CD4-positive, alpha-beta T cell treated with Interleukin-15 for 1 hour (primary cell): ENCODE results near the gene SIRPA.

Experiments used
- DNase-seq: peaks from one replicate; pipeline ENCODE4 v3.0.0-alpha.2; 2020

Gene SIRPA

DNA sequence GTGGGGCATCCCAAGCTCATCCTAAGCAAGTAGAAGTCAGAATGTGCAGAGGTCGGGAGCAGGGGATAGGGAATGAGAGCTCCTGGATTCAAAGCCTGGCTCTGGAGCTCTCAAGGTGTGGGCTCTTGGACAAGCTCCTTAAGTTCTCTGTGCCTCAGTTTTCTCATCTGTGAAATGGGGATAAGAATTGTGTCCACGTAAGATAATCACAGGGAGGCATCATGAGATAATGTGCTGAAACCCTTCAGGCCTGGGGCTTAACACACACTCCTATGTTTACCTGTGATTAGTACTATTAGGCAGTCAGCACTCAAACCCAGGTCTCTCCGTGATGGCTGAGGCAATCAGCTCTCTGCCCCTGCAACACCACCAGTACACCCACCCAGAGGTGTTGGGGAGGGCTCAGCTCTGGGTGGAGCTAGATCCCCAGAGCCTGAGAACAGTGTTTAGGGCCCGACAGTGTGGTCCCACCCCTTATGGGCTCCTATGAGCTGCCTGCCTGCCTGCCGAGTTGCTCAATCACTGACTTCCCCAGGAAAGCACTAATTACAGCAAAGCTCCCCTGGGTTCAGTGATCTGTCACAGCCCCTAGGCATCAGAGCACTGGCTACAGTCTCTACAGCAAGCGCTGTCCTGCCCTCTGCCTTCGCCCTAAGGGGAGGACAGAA, 6.3 kb upstream of the SIRPA start:
- peak; percentile 71 for DNase-seq

DNA sequence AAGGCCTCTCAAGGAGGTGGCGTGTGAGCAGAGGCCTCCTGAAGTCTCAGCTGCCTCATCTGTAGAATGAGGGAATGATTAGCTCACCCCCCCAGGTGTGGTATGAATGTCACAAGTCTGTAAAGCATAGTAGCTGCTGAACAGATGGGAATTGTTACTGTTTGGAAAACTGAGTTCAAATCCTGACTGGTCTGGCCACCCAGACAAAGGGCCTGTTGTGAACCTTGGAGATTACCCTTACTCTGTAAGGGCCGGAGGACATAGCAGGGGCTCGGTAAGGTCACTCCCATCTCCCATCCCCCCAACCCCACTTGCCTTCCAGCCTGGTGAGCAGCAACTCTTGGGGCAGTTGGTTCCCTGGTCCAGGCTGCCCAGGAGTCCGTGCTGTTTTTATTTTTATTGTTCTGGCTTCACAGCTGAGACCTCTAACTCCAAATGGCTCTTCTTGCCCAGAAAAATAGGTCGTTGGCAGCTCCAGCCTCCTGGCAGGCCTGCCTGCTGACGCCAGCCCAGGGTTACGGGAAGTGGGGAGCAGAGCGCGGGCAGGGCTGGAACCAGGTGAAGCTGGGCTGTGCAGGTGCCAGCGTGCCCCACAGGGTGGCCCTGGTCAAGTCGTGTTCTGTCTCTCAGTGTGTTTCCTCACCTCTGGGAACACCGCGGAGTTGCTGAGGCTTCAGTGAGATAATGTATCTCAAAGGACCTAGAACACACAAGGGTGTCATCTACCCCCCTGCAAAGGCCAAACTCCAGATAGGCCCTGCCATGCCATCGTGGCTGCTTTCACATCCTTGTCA, 4.5 kb upstream of the SIRPA start:
- DNase-seq, result peak; percentile 4

DNA sequence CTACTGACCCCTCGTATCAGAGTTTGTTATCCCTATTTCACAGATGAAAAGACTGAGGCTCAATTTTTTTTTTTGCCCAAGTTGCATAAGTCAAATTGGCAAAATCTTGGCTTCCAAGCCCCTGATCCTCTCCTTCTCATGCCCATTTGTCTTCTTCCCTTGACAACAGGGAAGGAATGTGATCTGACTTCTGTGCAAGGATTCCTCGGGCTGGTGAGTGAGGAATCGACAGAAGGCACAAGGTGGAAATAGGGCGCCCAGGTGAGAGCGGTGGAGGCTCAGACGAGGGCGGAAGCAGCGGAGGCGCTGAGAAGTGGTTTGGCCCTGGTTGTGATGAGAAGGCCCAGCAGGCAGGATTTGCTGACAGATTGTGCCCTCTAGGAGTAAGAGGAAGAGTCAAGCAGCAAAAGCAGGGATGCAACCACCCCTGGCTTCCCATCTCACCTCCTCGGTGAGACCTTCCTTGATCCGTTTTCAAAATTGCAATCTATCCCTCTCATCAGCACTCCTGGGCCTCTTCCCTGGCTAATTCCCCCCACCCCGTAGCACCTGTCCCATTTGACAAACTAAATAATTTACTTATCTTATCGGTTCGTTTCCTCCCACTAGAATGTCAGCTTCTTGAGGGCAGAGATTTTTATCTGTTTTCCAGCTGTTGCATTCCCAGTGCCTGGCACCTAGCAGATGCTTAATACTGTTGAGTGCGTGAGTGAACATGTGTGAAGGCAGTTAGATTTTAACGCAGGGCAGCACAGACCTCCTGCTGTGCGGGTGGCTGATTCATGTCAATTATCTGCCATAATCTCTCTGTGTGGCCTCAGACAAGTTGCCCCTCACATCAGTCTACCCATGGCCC, 3.7 kb upstream of the SIRPA start:
- no peak for DNase-seq

DNA sequence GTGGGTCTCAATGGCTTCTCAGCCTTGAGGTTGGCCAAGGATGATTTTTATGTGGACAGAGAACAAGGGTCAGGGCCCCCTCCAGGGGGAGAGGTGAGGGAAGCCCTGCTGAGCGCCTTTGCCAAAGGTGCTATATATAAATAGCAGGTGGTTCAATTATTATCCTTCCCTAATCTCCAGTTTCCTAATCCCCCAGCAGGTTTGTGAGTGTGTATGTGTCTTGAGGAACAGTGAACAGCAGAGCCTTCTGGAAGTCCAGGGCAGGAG, 3.2 kb upstream of the SIRPA start:
- no peak for DNase-seq

DNA sequence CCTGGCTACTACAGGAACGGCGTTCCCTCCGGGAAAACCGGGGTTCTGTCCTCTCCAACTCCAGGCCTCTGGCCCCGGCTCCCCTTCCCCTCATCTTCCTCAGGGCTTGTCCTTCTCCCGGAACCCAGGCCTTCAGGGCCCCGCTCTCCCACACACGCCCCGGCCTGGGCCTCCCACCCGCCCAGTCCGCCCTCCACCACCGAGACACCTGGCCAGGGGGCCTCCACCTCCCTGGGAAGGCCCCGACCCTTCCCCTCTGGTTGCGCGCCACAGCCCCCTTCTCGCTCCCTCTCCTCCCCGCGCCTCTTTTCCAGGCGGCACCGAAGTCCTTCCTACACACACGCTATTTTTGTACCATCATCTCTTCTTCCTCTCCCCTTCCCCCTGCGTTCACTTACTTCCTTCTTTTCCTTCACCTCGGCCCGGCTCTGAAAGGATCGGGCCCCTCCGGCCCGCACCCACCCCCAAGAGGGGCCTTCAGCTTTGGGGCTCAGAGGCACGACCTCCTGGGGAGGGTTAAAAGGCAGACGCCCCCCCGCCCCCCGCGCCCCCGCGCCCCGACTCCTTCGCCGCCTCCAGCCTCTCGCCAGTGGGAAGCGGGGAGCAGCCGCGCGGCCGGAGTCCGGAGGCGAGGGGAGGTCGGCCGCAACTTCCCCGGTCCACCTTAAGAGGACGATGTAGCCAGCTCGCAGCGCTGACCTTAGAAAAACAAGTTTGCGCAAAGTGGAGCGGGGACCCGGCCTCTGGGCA, 1.3 kb upstream of the SIRPA start:
- DNase-seq, result peak; percentile 52

DNA sequence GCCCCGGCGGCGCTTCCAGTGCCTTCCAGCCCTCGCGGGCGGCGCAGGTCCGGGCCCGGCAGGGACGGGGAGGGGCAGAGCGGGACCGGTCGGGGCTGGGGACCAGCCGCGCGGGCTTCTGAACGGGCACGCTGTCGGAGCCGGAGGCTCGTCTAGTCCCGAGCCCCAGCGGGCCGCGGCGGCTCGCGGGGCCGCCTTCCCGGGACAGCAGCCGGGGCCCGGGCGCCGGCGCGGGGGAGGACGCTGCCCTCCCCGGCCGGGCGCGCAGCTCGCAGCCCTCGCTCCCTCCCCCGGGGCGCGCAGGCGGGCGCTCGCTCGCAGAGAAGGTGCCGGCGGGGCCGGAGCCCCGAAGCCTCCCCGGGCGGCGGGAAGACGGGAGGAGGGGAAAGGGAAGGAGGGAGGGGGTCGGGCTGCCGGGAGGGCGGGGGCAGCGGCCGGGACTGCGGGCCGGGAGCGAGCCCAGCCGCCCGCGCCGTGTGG, 696 bp upstream of the SIRPA start:
- DNase-seq, result no peak

DNA sequence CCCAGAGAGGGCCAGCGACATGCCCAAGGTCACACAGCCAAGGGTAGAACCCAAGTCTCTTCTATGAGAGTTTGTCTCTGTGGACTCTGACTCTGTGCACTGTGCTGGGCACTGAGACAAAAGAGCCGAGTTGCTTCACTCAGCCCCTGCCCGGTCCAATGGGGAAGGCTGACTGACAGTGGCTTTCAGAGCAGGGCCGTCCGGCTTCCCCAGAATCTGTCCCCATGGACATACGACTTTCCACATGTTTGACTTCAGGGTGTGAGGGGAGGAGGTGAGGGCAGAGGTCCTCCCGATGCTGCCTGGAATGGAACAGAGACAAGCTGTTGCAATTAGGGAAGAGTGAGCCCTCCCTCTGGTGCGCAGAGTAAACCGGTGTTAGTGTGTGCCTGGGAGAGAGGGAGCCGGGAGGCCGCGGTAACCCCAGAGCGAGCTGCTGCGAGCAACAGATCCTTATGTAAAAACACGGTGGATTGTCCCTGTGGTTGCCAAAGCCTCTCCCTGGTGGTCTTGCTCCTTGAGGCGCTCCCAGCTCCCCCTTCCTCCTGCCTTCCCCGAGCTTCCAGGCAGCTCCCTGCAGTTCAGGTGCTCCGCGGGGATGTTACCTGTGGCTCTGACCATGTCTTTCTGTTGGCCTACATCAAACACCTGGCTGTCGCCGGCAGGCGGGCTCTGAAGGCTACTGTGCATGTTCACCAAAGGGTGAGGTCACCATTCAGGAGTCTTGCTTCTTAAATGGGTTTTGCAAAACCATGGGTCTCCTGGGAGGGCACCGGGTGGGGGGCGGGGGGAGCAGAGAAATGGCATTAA, 672 bp downstream of the SIRPA start:
- no peak for DNase-seq

DNA sequence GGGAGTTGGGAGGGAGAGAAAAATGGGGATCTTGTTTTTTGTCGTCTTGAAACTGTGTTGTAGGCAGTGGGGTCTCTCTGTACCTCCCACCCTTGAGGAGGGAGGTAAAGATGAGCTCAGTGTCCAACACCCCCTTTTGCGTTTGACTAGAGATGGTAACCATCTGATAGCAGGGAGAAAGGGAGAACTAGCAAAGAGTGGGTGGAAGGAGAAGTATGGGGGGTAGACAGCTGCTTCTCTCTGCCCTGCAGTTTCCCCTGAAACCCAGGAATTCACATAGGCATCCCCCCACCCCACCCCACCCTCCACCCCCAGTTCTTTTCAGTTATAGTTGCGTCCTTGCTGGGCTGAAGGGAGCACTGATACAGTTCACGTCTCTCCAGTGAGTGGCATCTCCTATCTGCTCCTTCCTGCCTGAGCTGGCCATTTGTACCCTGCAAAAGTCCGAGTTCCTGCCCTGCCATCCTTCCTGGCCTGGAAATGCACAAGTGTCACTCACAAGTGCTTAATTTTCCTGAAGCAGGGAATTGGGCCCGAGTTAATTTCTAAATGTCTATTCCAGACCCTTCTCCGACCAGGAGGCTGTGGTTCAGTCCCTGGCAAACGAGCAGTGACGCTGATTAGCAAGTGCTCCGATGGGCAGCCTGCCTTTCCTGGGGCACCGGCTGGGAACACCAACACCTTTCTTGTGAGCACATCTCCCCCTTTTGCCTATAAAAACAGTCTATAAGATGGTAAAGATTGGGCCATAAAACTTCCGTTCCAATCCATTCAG, 1.5 kb downstream of the SIRPA start:
- no peak for DNase-seq

DNA sequence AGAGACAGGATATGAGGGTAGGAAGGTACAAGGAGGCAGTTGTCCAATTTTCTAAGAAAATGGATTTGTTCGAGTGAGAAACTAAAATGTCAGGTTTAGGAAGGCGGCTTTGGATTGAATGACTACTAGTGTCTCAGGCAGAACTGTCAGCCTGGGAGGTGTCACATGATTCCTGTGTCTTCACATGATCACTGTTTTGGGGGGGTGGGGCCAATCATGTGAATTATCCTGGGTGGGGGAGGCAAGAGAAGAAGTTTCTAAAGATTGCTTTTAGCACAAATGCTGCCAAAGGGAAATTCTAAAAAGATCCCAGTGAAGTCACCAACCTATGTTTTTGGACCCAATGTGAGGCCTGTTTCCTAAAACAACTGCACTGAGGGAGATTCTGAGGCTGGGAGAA, 2.3 kb downstream of the SIRPA start:
- DNase-seq, result peak; percentile 32

DNA sequence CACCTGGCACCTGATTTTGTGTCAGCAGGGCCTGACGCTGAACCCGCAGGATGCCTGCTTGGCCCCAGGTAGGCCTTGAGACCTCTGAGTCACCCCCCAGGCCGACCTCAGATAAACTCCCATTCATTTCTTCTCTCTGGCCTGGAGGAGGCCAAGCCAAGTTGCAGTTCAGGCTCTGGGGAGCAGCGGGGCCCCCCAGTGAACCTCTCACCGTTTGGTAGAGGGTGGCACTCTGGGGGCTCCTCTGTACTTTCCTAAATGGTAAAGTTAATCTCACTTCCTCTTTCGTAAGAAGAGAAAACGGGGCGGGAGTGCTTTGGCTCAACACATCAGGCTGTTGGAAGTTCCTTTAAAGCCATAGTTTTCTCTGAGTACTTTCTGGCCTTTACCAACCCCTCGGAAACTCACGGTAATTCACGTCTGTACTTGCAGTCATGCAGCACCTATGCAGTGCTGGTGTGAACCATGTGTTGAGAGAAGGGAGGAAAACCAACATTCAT, 2.8 kb downstream of the SIRPA start:
- peak; percentile 63 for DNase-seq

DNA sequence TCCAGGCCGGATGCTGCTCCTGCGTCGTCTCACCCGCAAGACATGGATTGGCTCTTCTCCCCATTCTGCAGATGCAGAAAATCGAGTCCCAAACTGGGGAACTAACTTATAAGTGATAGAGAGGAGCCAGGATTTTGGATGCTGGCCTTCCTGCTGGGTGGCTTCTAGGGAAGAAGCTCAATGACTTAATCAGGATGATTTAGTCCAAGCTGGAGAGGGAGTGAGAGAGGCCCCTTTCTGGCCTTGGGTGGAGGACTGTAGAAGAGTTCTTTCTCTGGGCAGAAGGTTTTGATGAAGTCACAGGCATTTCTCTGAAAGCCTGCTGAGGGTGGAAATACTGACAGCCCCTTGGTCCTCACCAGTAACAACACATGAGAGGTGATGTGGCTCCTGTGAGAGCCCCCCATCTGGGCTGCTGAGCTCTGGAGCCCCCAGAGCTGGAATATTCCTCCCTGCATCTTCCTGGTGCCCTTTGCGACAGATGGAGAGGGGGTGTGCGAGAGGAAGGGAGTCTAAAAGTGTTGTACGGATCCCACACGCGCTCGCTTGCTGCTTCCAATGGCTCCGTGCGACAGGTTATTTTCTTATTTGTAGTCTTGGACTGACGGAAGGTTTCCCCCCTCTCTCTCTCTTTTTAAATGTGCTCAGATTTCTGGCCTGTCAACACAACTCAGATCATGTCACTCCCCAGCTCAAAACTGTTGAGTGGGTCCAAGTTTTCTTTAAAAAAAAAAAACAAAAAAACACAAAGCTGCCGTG, 3.5 kb downstream of the SIRPA start:
- no peak for DNase-seq

DNA sequence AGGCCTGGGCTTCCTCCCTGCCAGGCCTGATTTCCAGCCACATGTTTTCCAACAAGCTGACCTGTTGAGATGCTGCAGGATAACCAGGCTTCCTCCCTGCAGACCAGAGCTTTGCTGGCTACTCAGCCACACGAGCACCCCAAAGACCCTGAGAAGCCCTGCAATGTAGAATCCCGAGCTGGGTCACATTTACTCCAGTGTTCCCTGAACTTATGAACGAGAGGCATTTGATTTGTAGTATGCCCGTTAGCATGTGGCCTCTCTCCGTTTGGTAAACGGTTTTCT, 4.0 kb downstream of the SIRPA start:
- DNase-seq, result no peak

DNA sequence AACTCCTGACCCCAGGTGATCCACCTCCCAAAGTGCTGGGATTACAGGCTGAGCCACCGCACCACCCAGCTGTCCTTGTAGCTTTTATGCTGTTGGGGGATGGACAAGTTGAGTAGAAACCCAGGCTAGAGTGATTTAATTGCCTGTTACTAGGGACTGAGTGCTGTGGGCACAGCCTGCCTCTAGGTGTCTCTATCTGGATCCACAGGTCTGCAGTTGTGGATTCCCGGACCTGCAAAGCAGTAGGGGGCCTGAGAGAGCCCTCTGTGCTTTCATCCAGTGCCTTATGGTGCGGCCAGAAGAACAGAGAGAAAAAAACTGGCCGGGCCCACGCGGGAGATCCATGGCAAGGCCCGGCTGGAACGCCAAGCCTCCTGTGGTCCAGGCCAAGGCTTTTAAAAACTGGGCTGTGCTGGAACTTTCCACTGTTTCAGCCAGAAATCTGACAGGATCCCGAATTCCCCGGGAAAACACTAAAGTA, 5.2 kb downstream of the SIRPA start:
- DNase-seq, result no peak

DNA sequence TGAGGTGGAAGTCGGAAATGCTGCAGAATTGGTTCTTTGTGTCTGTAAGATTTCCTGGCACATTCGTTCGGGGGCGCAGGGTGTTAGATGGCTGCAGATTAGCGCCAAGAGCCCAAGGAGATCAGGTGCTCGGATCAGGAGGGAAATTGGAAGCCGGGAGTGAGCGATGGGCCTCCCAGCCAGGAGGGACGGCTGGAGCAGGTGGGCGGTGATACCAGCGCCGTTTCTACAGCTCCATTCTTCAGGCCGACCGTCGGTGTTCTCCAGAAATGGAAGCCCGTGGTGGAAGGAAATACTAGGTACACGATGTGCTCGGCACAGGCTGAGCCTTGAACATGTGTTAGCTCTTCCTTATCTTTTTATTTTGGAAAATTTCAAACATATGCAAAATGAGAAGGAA, 6.5 kb downstream of the SIRPA start:
- no peak for DNase-seq

DNA sequence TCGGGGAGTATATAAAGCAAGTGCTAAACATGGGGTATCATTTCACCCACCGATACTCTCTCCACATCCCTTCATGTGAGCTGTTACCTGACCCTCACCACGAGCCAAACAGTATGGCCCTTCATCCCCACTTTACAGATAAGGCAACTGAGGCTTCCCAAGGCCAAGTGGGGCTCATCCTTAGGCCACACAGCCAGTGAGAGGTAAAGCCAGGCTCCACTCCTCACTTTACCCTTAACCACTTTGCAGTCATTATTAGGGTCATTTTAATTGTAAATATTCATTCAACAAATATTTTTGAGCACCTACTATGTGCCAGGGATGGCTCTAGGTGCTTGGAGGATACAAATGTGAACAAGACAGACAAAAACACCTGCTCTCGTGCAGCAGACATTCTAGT, 7.0 kb downstream of the SIRPA start:
- DNase-seq, result no peak

DNA sequence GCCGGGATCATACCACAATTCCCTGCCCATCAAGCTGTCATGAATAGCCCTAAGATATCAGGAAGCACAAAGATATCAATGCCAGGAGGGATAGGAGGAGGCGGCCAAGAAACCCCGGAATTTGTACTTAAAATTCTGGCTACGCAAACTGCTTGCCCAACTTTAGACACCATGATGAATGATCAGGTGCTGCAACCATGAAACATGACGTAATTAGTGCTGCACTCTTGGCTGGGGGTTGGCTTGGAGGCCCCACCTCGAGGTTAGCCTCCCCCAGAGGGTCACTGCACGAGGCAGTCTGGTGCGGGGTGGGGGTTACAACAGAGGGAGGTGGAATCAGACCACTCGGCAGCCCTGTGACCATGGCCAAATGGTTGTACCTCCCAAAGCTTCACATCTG, 8.9 kb downstream of the SIRPA start:
- no peak for DNase-seq

DNA sequence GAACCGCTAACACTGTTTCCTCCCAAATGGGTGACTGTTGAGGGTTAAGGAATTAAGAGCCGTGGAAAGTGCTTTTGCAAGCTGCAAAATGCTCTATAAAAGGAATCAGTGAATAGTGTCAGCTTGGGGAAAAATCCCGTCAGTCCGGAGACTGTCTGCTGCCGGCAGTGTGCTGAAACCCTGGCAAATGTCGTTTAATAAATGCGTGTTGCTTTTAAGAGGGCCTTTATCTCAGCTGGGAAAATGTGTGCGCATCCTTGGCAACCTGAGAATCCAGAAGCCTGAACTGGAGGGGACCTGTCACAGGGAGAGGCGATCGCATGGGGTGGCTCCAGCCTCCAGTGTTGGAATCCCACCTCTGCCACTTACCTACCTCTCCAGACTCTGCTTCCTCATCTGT, 9.8 kb downstream of the SIRPA start:
- no peak for DNase-seq

DNA sequence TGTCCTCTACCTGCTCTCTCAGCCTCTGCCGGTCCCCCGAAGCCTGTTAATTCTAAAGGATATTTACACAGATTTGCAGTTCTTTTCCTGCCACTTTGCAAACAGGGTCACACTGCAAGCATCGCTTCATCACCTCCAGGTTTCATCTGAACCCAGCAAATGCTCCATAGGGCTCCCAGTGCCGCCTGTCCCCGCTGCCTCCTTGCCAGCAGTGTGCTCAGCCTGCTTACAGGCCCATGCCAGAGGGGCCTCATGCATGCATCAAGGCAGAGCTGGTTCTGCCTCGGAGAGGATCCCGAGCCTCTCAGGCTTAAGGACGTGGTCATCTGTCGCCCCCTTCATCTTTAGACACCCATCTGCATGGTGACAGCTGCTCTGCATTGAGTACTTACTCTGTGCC, 10.5 kb downstream of the SIRPA start:
- DNase-seq, result no peak

DNA sequence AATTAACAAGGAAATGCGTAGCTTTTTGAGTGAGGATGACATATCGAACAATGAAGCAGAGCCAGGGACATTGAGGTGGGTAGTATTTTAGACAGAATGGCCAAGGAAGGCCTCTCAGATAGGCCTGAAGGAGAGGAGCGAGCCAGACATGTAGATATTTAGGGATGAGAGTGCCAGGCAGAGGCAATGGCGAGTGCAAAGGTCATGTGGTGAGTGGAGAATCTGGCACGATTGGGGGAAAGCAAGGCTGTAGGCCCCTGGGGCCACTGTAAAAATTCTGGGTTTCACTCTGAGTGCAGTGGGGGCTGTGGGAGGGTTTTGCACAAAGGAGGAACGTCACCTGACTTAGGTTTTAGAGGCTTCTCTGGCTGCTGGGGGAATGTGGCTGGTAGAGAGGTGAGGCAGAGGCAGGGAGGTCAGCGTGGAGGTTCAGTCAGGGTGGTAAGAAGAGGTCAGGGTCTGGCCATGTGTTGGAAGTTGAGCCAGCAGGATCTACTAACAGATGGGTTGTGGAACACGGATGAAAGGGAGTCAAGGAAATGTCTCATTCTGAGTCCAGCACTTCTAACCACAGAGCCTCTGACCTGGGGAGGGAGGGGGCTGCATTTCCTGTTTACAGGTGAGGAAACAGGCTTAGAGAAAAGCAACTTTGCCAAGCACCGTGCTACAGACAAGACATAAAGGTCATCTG, 11.3 kb downstream of the SIRPA start:
- no peak for DNase-seq

DNA sequence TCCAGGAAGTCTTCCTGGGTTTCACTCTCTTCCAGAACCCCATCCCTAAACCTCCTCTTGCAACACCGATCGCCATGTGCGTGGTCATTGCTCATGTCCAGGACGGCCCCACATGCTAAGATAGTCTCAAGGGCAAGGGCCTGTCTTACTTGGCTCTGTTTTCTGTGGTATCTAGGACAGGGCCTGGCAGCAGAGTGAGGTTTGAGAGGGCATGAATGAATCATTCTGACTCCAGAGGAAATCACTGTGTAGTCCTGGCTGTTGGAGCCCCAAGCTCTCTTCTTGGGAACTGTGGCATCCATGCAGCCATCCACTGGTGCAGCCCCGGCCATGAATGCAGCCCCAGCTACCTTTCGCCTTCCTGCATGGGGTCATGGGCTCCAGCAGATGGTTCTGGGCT, 12.4 kb downstream of the SIRPA start:
- no peak for DNase-seq
